Naive B cell (primary cell): Measurements from ENCODE around the gene RFNG. TPM values are rescaled to one million over a fixed set of nuclear protein-coding genes. Genes with fewer than 3 reads are reported as not detected.

Experiments used
- ATAC-seq, 2 donors: fragments of 150-1000 bp; cut with Tn5 transposase; 2 replicates each; pipeline ENCODE4 v1.10.0; 2021; ENCODE audit warnings: low read depth in 2 of 2, mild to moderate bottlenecking in 2 of 2, moderate library complexity in 2 of 2
- DNase-seq: peaks from one replicate; pipeline ENCODE4 v3.0.0; 2022
- H3K27ac Mint-ChIP-seq, 6 donors: one replicate each; pipeline ENCODE4 v1.8.0; 2020 to 2022; ENCODE audit warnings: mild to moderate bottlenecking in 6 of 6, mixed read lengths in 6 of 6, moderate library complexity in 5 of 6, inconsistent platforms in 2 of 6
- H3K27me3 Mint-ChIP-seq, 3 donors: one replicate each; pipeline ENCODE4 v1.8.0; 2021 to 2022; ENCODE audit warnings: mixed read lengths in 3 of 3, mild to moderate bottlenecking in 1 of 3
- H3K36me3 Mint-ChIP-seq, 2 donors: one replicate each; pipeline ENCODE4 v1.8.0; 2020 to 2022; ENCODE audit warnings: mixed read lengths in 2 of 2, inconsistent platforms in 1 of 2, mild to moderate bottlenecking in 1 of 2
- H3K4me1 Mint-ChIP-seq, 3 donors: one replicate each; pipeline ENCODE4 v1.8.0; 2020 to 2022; ENCODE audit warnings: mixed read lengths in 3 of 3, inconsistent platforms in 1 of 3, mild to moderate bottlenecking in 1 of 3, moderate library complexity in 1 of 3
- H3K4me3 Mint-ChIP-seq, 8 donors: one replicate each; pipeline ENCODE4 v1.8.0; 2020 to 2022; ENCODE audit warnings: mild to moderate bottlenecking in 8 of 8, mixed read lengths in 8 of 8, moderate library complexity in 8 of 8, inconsistent platforms in 2 of 8
- H3K9me3 Mint-ChIP-seq, 7 donors: one replicate each; pipeline ENCODE4 v1.8.0; 2020 to 2022; ENCODE audit warnings: mixed read lengths in 7 of 7, mild to moderate bottlenecking in 5 of 7, inconsistent platforms in 2 of 7, moderate library complexity in 1 of 7
- polyA plus RNA-seq, 6 donors: library from polyadenylated mRNA; unstranded; fragments of 300-500 nt; fragmentation: Illumina TruSeq; gene quantifications; one replicate each; pipeline ENCODE4 v1.2.3, GENCODE V29; 2021; ENCODE audit warnings: low read depth in 6 of 6

Gene RFNG
- 1 to 10 TPM; 2.6 to 7.6 (median 4.8) TPM for polyA plus RNA-seq

GRCh38 chr17:82051776-82052637 is at the start of gene RFNG, which contains the start of gene GPS1:
RFNG (minus strand) TSS chr17:82051811; CDS start chr17:82051766, 45 bp downstream.
GPS1 (plus strand) TSS chr17:82051898; CDS start chr17:82051932, 34 bp downstream.
- Mint-ChIP-seq H3K36me3 (no peaks in the 10 kb centered on the region), H3K27ac (peak within 1 kb of the TSS in 4 of 6 donors; percentile 47 to 97 (median 80)), H3K4me1 (peaks cover 8 to 18% (median 10%) of the 10 kb centered on the region in 3 donors), H3K9me3 (no peaks in the 10 kb centered on the region), H3K4me3 (peak within 1 kb of the TSS; percentile 76 to 92 (median 86)), H3K27me3 (no peaks in the 10 kb centered on the region)
- DNase-seq (peak; percentile 74), ATAC-seq (peak; percentile 95 to 96)

- Mint-ChIP-seq H3K36me3 (no peaks in the 10 kb centered on the region), H3K4me3 (peak overlapping the region in 1 of 8 donors; percentile 80), H3K27ac (peak overlapping the region in 1 of 6 donors; percentile 19), H3K9me3 (no peaks in the 10 kb centered on the region), H3K27me3 (no peaks in the 10 kb centered on the region), H3K4me1 (peaks cover 5 to 25% (median 17%) of the 10 kb centered on the region in 3 donors)
- ATAC-seq, result no peak
- no peak for DNase-seq
These were observed 49.7 kb upstream of the RFNG start for GRCh38 chr17:82101301-82101715.

- H3K4me1 Mint-ChIP-seq, result peaks cover 0 to 19% (median 12%) of the 10 kb centered on the region in 3 donors
- H3K27me3 Mint-ChIP-seq, result no peaks in the 10 kb centered on the region
- no peaks in the 10 kb centered on the region for H3K36me3 Mint-ChIP-seq
- H3K27ac Mint-ChIP-seq, result peak overlapping the region in 2 of 6 donors; percentile 67 to 74
- no peak for DNase-seq
- ATAC-seq, result no peak
- H3K9me3 Mint-ChIP-seq, result no peaks in the 10 kb centered on the region
- H3K4me3 Mint-ChIP-seq, result peak overlapping the region in 4 of 8 donors; percentile 10 to 85 (median 82)
These were observed 49.1 kb upstream of the RFNG start for GRCh38 chr17:82100502-82101298.

- Mint-ChIP-seq H3K4me3 (peak overlapping the region; percentile 80 to 92 (median 85)), H3K36me3 (no peaks in the 10 kb centered on the region), H3K9me3 (no peaks in the 10 kb centered on the region), H3K4me1 (peaks cover 0 to 8% (median 7%) of the 10 kb centered on the region in 3 donors), H3K27ac (peak overlapping the region in 4 of 6 donors; percentile 83 to 90 (median 88)), H3K27me3 (no peaks in the 10 kb centered on the region)
- DNase-seq, result peak; percentile 38
- peak; percentile 2 to 3 for ATAC-seq
These were observed 47.5 kb upstream of the RFNG start for GRCh38 chr17:82098939-82099763.

GRCh38 chr17:82098169-82098938 is 46.7 kb upstream of the RFNG start, which contains the start of gene FASN:
FASN (minus strand) TSS chr17:82098236; CDS start chr17:82096445, 1,791 bp downstream.
- Mint-ChIP-seq H3K9me3 (no peaks in the 10 kb centered on the region), H3K4me1 (peaks cover 0 to 8% (median 7%) of the 10 kb centered on the region in 3 donors), H3K36me3 (no peaks in the 10 kb centered on the region), H3K27me3 (no peaks in the 10 kb centered on the region), H3K27ac (peak within 1 kb of the TSS in 2 of 6 donors; percentile 87 to 88), H3K4me3 (peak within 1 kb of the TSS; percentile 63 to 85 (median 76))
- DNase-seq (peak; percentile 93), ATAC-seq (peak; percentile 81 to 82)

GRCh38 chr17:82097919-82098168 is 46.2 kb upstream of the RFNG start:
- no peaks in the 10 kb centered on the region for H3K27me3 Mint-ChIP-seq
- H3K36me3 Mint-ChIP-seq, result no peaks in the 10 kb centered on the region
- H3K4me1 Mint-ChIP-seq, result peaks cover 0 to 7% (median 6%) of the 10 kb centered on the region in 3 donors
- H3K9me3 Mint-ChIP-seq, result no peaks in the 10 kb centered on the region
- DNase-seq (no peak), ATAC-seq (no peak)
- peak overlapping the region in 1 of 6 donors; percentile 54 for H3K27ac Mint-ChIP-seq
- H3K4me3 Mint-ChIP-seq, result peak overlapping the region in 7 of 8 donors; percentile 44 to 85 (median 74)

GRCh38 chr17:82097184-82097918 is 45.7 kb upstream of the RFNG start:
- DNase-seq (no peak), ATAC-seq (no peak)
- Mint-ChIP-seq H3K36me3 (no peaks in the 10 kb centered on the region), H3K4me1 (peaks cover 0 to 7% (median 6%) of the 10 kb centered on the region in 3 donors), H3K27ac (peak overlapping the region in 1 of 6 donors; percentile 70), H3K27me3 (no peaks in the 10 kb centered on the region), H3K9me3 (no peaks in the 10 kb centered on the region), H3K4me3 (peak overlapping the region in 7 of 8 donors; percentile 42 to 82 (median 74))

GRCh38 chr17:82096709-82097183 is 45.1 kb upstream of the RFNG start:
- H3K4me1 Mint-ChIP-seq, result peaks cover 0 to 7% (median 6%) of the 10 kb centered on the region in 3 donors

GRCh38 chr17:82095777-82096708 is 44.4 kb upstream of the RFNG start:
- Mint-ChIP-seq H3K27ac (no peak overlapping the region), H3K36me3 (no peaks in the 10 kb centered on the region), H3K27me3 (no peaks in the 10 kb centered on the region), H3K4me1 (peaks cover 0 to 7% (median 6%) of the 10 kb centered on the region in 3 donors), H3K9me3 (no peaks in the 10 kb centered on the region), H3K4me3 (peak overlapping the region in 7 of 8 donors; percentile 15 to 75 (median 57))
- DNase-seq, result no peak
- no peak for ATAC-seq

More at GRCh38 chr17:82096709-82097183, 45.1 kb upstream of the RFNG start:
- Mint-ChIP-seq H3K27me3 (no peaks in the 10 kb centered on the region), H3K36me3 (no peaks in the 10 kb centered on the region), H3K9me3 (no peaks in the 10 kb centered on the region), H3K27ac (peak overlapping the region in 3 of 6 donors; percentile 62 to 81 (median 70)), H3K4me3 (peak overlapping the region in 7 of 8 donors; percentile 42 to 76 (median 66))
- no peak for ATAC-seq
- no peak for DNase-seq

- DNase-seq, result no peak
- Mint-ChIP-seq H3K9me3 (no peaks in the 10 kb centered on the region), H3K36me3 (no peaks in the 10 kb centered on the region)
These were observed 43.5 kb upstream of the RFNG start for GRCh38 chr17:82094931-82095776.

More at GRCh38 chr17:82094931-82095776, 43.5 kb upstream of the RFNG start:
- H3K4me3 Mint-ChIP-seq, result peak overlapping the region in 5 of 8 donors; percentile 4 to 74 (median 53)
- H3K27me3 Mint-ChIP-seq, result no peaks in the 10 kb centered on the region
- peaks cover 0 to 7% (median 4%) of the 10 kb centered on the region in 3 donors for H3K4me1 Mint-ChIP-seq
- ATAC-seq, result no peak
- H3K27ac Mint-ChIP-seq, result peak overlapping the region in 1 of 6 donors; percentile 37
